B cell (primary cell): ENCODE results near the gene CCL25. TPM values are rescaled to one million over a fixed set of nuclear protein-coding genes. Genes with fewer than 3 reads are reported as not detected.
"Not testable (repeated sequence)": the region's sequence is repeated elsewhere in the genome, so short reads cannot be mapped to it uniquely, and the experiment has no call there.

ENCODE experiments used
- ATAC-seq: fragments of 200-7000 bp; cut with Tn5 transposase; one replicate; pipeline ENCODE4 v1.10.0; 2021; ENCODE audit warnings: low read depth, mild to moderate bottlenecking, moderate number of reproducible peaks, moderate library complexity
- CTCF ChIA-PET: fragments of 350-600 bp; sonication (Branson Sonifier 250); formaldehyde crosslinking; loops from one replicate; lab custom pipeline; 2021; ENCODE audit warnings: antibody characterized with exemption, inconsistent platforms; lab: Charles Lee
- POLR2A ChIA-PET: fragments of 350-600 bp; sonication (Branson Sonifier 250); formaldehyde crosslinking; loops from one replicate; lab custom pipeline; 2021; ENCODE audit warnings: antibody characterized with exemption; lab: Charles Lee
- DNase-seq: peaks from one replicate; pipeline ENCODE4 v3.0.0; 2013
- H2AFZ ChIP-seq: 2 replicates; pipeline ENCODE4 v1.6.1; 2012; ENCODE audit warnings: mild to moderate bottlenecking, low read depth, low read length; ENCODE audit not compliant: insufficient read depth, poor library complexity, severe bottlenecking
- H3K27ac ChIP-seq, 2 donors: 1 replicate in 1 of 2; 2 replicates in 1 of 2; pipeline ENCODE4 v1.5.1; 2012 to 2013; ENCODE audit warnings: low read length in 2 of 2, mild to moderate bottlenecking in 2 of 2, moderate library complexity in 1 of 2
- H3K27me3 ChIP-seq, 4 experiments: fragments of 200-600 bp in 1 of 4; sonication (generic) in 1 of 4; replicated peaks in 1 of 4; 1 replicate in 2 of 4; 2 replicates in 2 of 4; pipeline versions ENCODE4 v1.6.1 to v1.7.0; 2013 to 2016; ENCODE audit warnings: low read length in 3 of 4, mild to moderate bottlenecking in 2 of 4, mixed read lengths in 1 of 4, moderate library complexity in 1 of 4; ENCODE audit not compliant: insufficient read depth in 4 of 4, control insufficient read depth in 3 of 4; ENCODE audit errors: control extremely low read depth in 1 of 4
- H3K36me3 ChIP-seq, 2 experiments: replicated peaks in 1 of 2; 1 replicate in 1 of 2; 2 replicates in 1 of 2; pipeline versions ENCODE4 v1.6.1 to v1.7.1; 2013; ENCODE audit warnings: low read length in 1 of 2; ENCODE audit not compliant: insufficient read depth in 2 of 2, control insufficient read depth in 1 of 2; ENCODE audit errors: control extremely low read depth in 1 of 2, extremely low read depth in 1 of 2
- H3K4me1 ChIP-seq, 2 donors: fragments of 200-600 bp in 1 of 2; sonication (generic) in 1 of 2; 1 replicate in 1 of 2; 2 replicates in 1 of 2; pipeline versions ENCODE4 v1.5.1 to v1.6.1; 2013 to 2017; ENCODE audit warnings: low read length in 2 of 2; ENCODE audit not compliant: control insufficient read depth in 2 of 2, insufficient read depth in 2 of 2
- H3K4me2 ChIP-seq: replicated peaks from 2 replicates; pipeline ENCODE3; 2012; ENCODE audit warnings: mild to moderate bottlenecking, low read depth, low read length; ENCODE audit not compliant: poor library complexity, severe bottlenecking
- H3K4me3 ChIP-seq, 5 experiments: fragments of 200-600 bp in 1 of 5; sonication (generic) in 1 of 5; 1 replicate in 3 of 5; 2 replicates in 2 of 5; pipeline versions ENCODE4 v1.5.1 to v1.7.0; 2011 to 2016; ENCODE audit warnings: low read length in 4 of 5, mild to moderate bottlenecking in 4 of 5, low read depth in 2 of 5, control low read depth in 1 of 5, moderate library complexity in 1 of 5; ENCODE audit not compliant: insufficient read depth in 1 of 5; ENCODE audit errors: control extremely low read depth in 1 of 5, extremely low read depth in 1 of 5
- H3K79me2 ChIP-seq: fragments of 200-600 bp; sonication (generic); one replicate; pipeline ENCODE4 v1.6.0; 2016; ENCODE audit warnings: low read length; ENCODE audit not compliant: control insufficient read depth, insufficient read depth
- H3K9ac ChIP-seq: fragments of 200-600 bp; sonication (generic); 2 replicates; pipeline ENCODE4 v1.6.1; 2017; ENCODE audit warnings: mild to moderate bottlenecking, low read length, moderate library complexity
- H3K9me3 ChIP-seq, 3 donors: one replicate each; pipeline versions ENCODE4 v1.6.1 to v1.7.1; 2013; ENCODE audit warnings: low read length in 2 of 3; ENCODE audit not compliant: control insufficient read depth in 2 of 3, insufficient read depth in 1 of 3; ENCODE audit errors: control extremely low read depth in 1 of 3
- H4K20me1 ChIP-seq: 2 replicates; pipeline ENCODE4 v1.6.0; 2012; ENCODE audit warnings: mild to moderate bottlenecking, low read length; ENCODE audit not compliant: insufficient read depth, control insufficient read depth, poor library complexity, severe bottlenecking
- H3K27ac Mint-ChIP-seq: one replicate; pipeline ENCODE4 v1.8.0; 2021; ENCODE audit warnings: mixed read lengths
- H3K27me3 Mint-ChIP-seq: one replicate; pipeline ENCODE4 v1.8.0; 2021; ENCODE audit warnings: mixed read lengths
- H3K4me1 Mint-ChIP-seq: one replicate; pipeline ENCODE4 v1.8.0; 2021; ENCODE audit warnings: mixed read lengths
- H3K4me3 Mint-ChIP-seq: one replicate; pipeline ENCODE4 v1.8.0; 2021; ENCODE audit warnings: mixed read lengths
- H3K9me3 Mint-ChIP-seq: one replicate; pipeline ENCODE4 v1.8.0; 2022; ENCODE audit warnings: mixed read lengths; ENCODE audit not compliant: insufficient read depth
- EZH2 ChIP-seq: IDR thresholded peaks from 2 replicates; pipeline ENCODE4 v1.6.1; 2012; ENCODE audit warnings: borderline replicate concordance, low read depth, mild to moderate bottlenecking, moderate library complexity, low read length; ENCODE audit not compliant: insufficient read depth, poor library complexity, severe bottlenecking
- WGBS: methylation state at CpG from one replicate; pipeline ENCODE4 v1.1.5; 2013; ENCODE audit warnings: missing lambda C conversion rate; ENCODE audit not compliant: insufficient coverage; 5-methylcytosine and 5-hydroxymethylcytosine counted together
- intact Hi-C: fragments of 100-400 bp; cut with micrococcal nuclease; formaldehyde crosslinking; loops from one replicate; pipeline ENCODE4 v1.10.0; 2022
- polyA plus RNA-seq: library from polyadenylated mRNA; depleted of rRNA; stranded (reverse); fragments of >200 nt; gene quantifications from 2 replicates; pipeline ENCODE4 v1.2.3, GENCODE V29; 2012
- total RNA-seq, 2 donors: library from RNA; stranded (reverse); fragments of 120-200 nt in 1 of 2; gene quantifications; 1 replicate in 1 of 2; 2 replicates in 1 of 2; pipeline versions ENCODE4 v1.2.3 to v1.2.4, GENCODE V29; 2013 to 2022
- TF ChIP-seq, protein P1 (sequence below): fragments of 200-600 bp; IDR thresholded peaks from one replicate; pipeline ENCODE4 v1.8.0; 2022; ENCODE audit warnings: antibody characterized with exemption, mild to moderate bottlenecking

The CCL25 gene
- total and polyA plus RNA-seq, 2 donors (not counting 1 experiment from before 2014, with no cell fraction given): 0.28 TPM; not detected in 1

DNA sequence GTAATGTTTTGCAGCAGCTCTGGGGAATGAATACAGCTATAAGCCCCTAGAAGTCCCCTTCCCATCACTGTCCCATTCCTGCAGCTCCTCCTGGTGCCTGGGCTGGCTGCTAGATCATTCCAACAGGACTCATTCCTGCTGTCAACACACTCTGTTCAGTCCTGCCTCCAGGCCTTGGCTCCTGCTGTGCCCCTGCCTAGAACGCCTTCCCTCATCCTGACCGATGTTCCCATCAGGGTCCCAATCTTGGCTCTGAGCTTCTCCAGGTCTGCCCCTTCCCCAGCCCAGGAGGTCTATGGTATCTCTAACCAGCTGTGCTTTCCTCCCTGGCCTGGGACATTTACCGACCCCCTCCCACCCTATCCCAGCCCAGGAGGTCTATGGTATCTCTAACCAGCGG, 48.8 kb downstream of the CCL25 start:
- Histone ChIP-seq H3K79me2 (no peaks in the 10 kb centered on the region), H3K9ac (no peak overlapping the region), H3K4me3 (no peak overlapping the region), H3K27ac (no peak overlapping the region), H3K4me1 (no peaks in the 10 kb centered on the region), H3K4me2 (no peak overlapping the region), H3K36me3 (no peaks in the 10 kb centered on the region), H4K20me1 (no peaks in the 10 kb centered on the region), H2AFZ (no peak overlapping the region), H3K27me3 (peaks cover 0 to 8% (median 1%) of the 10 kb centered on the region in 4 experiments), H3K9me3 (peaks cover 0 to 29% (median 10%) of the 10 kb centered on the region in 3 donors)
- H3K4me3 Mint-ChIP-seq: no peak overlapping the region
- ATAC-seq (no peak), DNase-seq (no peak)
- CTCF ChIA-PET: no interaction called here
- no peaks in the 10 kb centered on the region for H3K4me1 Mint-ChIP-seq
- TF ChIP-seq, protein P1, sequence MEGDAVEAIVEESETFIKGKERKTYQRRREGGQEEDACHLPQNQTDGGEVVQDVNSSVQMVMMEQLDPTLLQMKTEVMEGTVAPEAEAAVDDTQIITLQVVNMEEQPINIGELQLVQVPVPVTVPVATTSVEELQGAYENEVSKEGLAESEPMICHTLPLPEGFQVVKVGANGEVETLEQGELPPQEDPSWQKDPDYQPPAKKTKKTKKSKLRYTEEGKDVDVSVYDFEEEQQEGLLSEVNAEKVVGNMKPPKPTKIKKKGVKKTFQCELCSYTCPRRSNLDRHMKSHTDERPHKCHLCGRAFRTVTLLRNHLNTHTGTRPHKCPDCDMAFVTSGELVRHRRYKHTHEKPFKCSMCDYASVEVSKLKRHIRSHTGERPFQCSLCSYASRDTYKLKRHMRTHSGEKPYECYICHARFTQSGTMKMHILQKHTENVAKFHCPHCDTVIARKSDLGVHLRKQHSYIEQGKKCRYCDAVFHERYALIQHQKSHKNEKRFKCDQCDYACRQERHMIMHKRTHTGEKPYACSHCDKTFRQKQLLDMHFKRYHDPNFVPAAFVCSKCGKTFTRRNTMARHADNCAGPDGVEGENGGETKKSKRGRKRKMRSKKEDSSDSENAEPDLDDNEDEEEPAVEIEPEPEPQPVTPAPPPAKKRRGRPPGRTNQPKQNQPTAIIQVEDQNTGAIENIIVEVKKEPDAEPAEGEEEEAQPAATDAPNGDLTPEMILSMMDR: no peak
- no peak for TF ChIP-seq EZH2
- POLR2A ChIA-PET: interaction anchor here (0.5 kb wide), 1 partner anchor 105 kb away, joined by 5 read pairs; no protein-coding TSS in a partner anchor
- intact Hi-C loops: no loop called here
- peaks cover 21% of the 10 kb centered on the region for H3K27me3 Mint-ChIP-seq
- H3K27ac Mint-ChIP-seq: no peak overlapping the region
- peaks cover 3% of the 10 kb centered on the region for H3K9me3 Mint-ChIP-seq
- WGBS: 93% methylated on average over 4 of the region's 4 CpGs

DNA sequence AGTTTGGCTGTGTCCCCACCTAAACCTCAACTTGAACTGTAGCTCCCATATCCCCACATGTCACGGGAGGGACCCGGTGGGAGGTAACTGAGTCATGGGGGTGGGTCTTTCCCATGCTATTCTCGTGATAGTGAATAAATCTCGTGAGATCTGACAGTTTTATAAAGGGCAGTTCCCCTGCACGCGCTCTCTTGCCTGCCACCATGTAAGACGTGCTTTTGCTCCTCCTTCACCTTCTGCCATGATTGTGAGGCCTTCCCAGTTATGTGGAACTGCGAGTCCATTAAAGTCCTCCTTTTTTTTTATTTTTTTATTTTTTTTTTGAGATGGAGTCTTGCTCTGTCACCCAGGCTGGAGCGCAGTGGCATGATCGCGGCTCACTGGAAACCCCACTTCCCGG, 49.4 kb downstream of the CCL25 start:
- intact Hi-C loops, POLR2A ChIA-PET, ATAC-seq, H3K27ac ChIP-seq, H3K36me3 ChIP-seq, H4K20me1 ChIP-seq, H3K9ac ChIP-seq, H3K4me3 Mint-ChIP-seq, H2AFZ ChIP-seq, H3K4me1 Mint-ChIP-seq, H3K79me2 ChIP-seq, H3K27me3 ChIP-seq, DNase-seq, H3K27ac Mint-ChIP-seq, H3K9me3 Mint-ChIP-seq, H3K4me3 ChIP-seq, H3K4me1 ChIP-seq, H3K4me2 ChIP-seq: not testable (repeated sequence)
- WGBS: 86% methylated on average over 9 of the region's 12 CpGs
- H3K27me3 Mint-ChIP-seq: peaks cover 21% of the 10 kb centered on the region
- CTCF ChIA-PET: interaction anchor here (0.6 kb wide), 1 partner anchor 151 kb away, joined by 3 read pairs; no protein-coding TSS in a partner anchor
- peaks cover 0 to 23% (median 4%) of the 10 kb centered on the region in 3 donors for H3K9me3 ChIP-seq
